IMR-90 (cell line): Measurements from ENCODE around the gene PDE8B. TPM values are rescaled to one million over a fixed set of nuclear protein-coding genes. Genes with fewer than 3 reads are reported as not detected.
A peak's percentile ranks its signal among the peaks of the same experiment; 100 is the strongest.

ENCODE experiments used
- ATAC-seq: fragments of 200-7000 bp; cut with Tn5 transposase; 2 replicates; pipeline ENCODE4 v1.9.1; 2020; ENCODE audit warnings: low read depth, mild to moderate bottlenecking, moderate library complexity
- BruUV-seq: library from RNA; stranded (reverse); fragments of 400-500 nt; replicated peaks from 2 replicates; lab custom pipeline; 2021; lab: Mats Ljungman, UMichigan
- CTCF ChIA-PET: fragments of 300-600 bp; formaldehyde crosslinking; extraction: SDS; loops from one replicate; lab custom pipeline; 2021; ENCODE audit warnings: antibody characterized with exemption; lab: Yijun Ruan, JAX
- POLR2A ChIA-PET: fragments of 300-600 bp; sonication (Branson Sonifier 250); formaldehyde crosslinking; loops from one replicate; lab custom pipeline; 2022; ENCODE audit warnings: antibody characterized with exemption; ENCODE audit not compliant: unreplicated experiment; lab: Charles Lee
- DNase-seq: peaks from one replicate; pipeline ENCODE4 v3.0.0; 2013
- H2AFZ ChIP-seq: replicated peaks from 2 replicates; pipeline ENCODE3; 2013; ENCODE audit warnings: low read length, mild to moderate bottlenecking; ENCODE audit not compliant: poor library complexity
- H2AK5ac ChIP-seq: 2 replicates; pipeline ENCODE4 v1.6.1; 2013; ENCODE audit warnings: low read depth, low read length, inconsistent platforms
- H2AK9ac ChIP-seq: replicated peaks from 2 replicates; pipeline ENCODE3; 2013; ENCODE audit warnings: mild to moderate bottlenecking, low read depth, low read length, moderate library complexity; ENCODE audit not compliant: poor library complexity
- H2BK120ac ChIP-seq: 2 replicates; pipeline ENCODE4 v1.6.1; 2013; ENCODE audit warnings: low read depth, low read length, inconsistent platforms
- H2BK15ac ChIP-seq: 3 replicates; pipeline ENCODE4 v1.6.1; 2013; ENCODE audit warnings: low read depth, low read length, inconsistent platforms
- H2BK20ac ChIP-seq: 2 replicates; pipeline ENCODE4 v1.6.1; 2013; ENCODE audit warnings: low read depth, mild to moderate bottlenecking, inconsistent platforms, low read length, moderate library complexity
- H2BK5ac ChIP-seq: 2 replicates; pipeline ENCODE4 v1.6.1; 2013; ENCODE audit warnings: mild to moderate bottlenecking, low read depth, low read length, inconsistent platforms; ENCODE audit not compliant: poor library complexity, severe bottlenecking
- H3K14ac ChIP-seq: replicated peaks from 2 replicates; pipeline ENCODE4 v1.6.1; 2013; ENCODE audit warnings: low read depth, low read length, inconsistent platforms
- H3K18ac ChIP-seq: 2 replicates; pipeline ENCODE4 v1.6.1; 2013; ENCODE audit warnings: low read depth, low read length, control low read depth
- H3K23ac ChIP-seq: 2 replicates; pipeline ENCODE4 v1.6.1; 2013; ENCODE audit warnings: low read depth, low read length, inconsistent platforms
- H3K27ac ChIP-seq: 2 replicates; pipeline ENCODE4 v1.5.1; 2013; ENCODE audit warnings: mild to moderate bottlenecking, control low read depth, low read length; ENCODE audit not compliant: insufficient read depth
- H3K27me3 ChIP-seq: 2 replicates; pipeline ENCODE4 v1.6.1; 2013; ENCODE audit warnings: low read length; ENCODE audit not compliant: control insufficient read depth, insufficient read depth
- H3K36me3 ChIP-seq: 2 replicates; pipeline ENCODE4 v1.6.1; 2013; ENCODE audit warnings: low read length, mixed read lengths; ENCODE audit not compliant: control insufficient read depth, insufficient read depth
- H3K4ac ChIP-seq: 2 replicates; pipeline ENCODE4 v1.6.1; 2013; ENCODE audit warnings: low read depth, low read length, inconsistent platforms
- H3K4me1 ChIP-seq: 2 replicates; pipeline ENCODE4 v1.6.1; 2013; ENCODE audit warnings: low read length, mixed read lengths; ENCODE audit not compliant: control insufficient read depth, insufficient read depth
- H3K4me2 ChIP-seq: 2 replicates; pipeline ENCODE4 v1.6.1; 2013; ENCODE audit warnings: low read depth, mild to moderate bottlenecking, control low read depth, low read length, moderate library complexity
- H3K4me3 ChIP-seq: 2 replicates; pipeline ENCODE4 v1.5.1; 2013; ENCODE audit warnings: low read depth, mild to moderate bottlenecking, control low read depth, low read length, moderate library complexity; ENCODE audit not compliant: insufficient read depth
- H3K56ac ChIP-seq: 2 replicates; pipeline ENCODE4 v1.6.1; 2013; ENCODE audit warnings: low read length, inconsistent platforms; ENCODE audit not compliant: insufficient read depth; ENCODE audit errors: extremely low read depth
- H3K79me1 ChIP-seq, 2 experiments: 2 replicates each; pipeline ENCODE4 v1.6.1; 2013; ENCODE audit warnings: low read length in 2 of 2, inconsistent platforms in 1 of 2, low read depth in 1 of 2
- H3K9ac ChIP-seq: 2 replicates; pipeline ENCODE4 v1.6.1; 2013; ENCODE audit warnings: low read depth, low read length, control low read depth
- H3K9me1 ChIP-seq: 2 replicates; pipeline ENCODE4 v1.6.1; 2013; ENCODE audit warnings: low read length, inconsistent platforms; ENCODE audit not compliant: insufficient read depth
- H3K9me3 ChIP-seq: 2 replicates; pipeline ENCODE4 v1.6.1; 2013; ENCODE audit warnings: low read length; ENCODE audit not compliant: control insufficient read depth, insufficient read depth
- H4K20me1 ChIP-seq: 2 replicates; pipeline ENCODE4 v1.6.1; 2013; ENCODE audit warnings: low read length, inconsistent platforms; ENCODE audit not compliant: insufficient read depth
- H4K5ac ChIP-seq: 2 replicates; pipeline ENCODE4 v1.6.1; 2013; ENCODE audit warnings: mild to moderate bottlenecking, low read depth, low read length, control low read depth
- H4K8ac ChIP-seq, 2 experiments: 2 replicates each; pipeline ENCODE4 v1.6.1; 2013; ENCODE audit warnings: low read depth in 2 of 2, low read length in 2 of 2, control low read depth in 1 of 2, inconsistent platforms in 1 of 2
- H4K91ac ChIP-seq: 2 replicates; pipeline ENCODE4 v1.6.1; 2013; ENCODE audit warnings: low read depth, low read length, inconsistent platforms; ENCODE audit not compliant: insufficient read depth
- BHLHE40 ChIP-seq: fragments of 150-350 bp; IDR thresholded peaks from 2 replicates; pipeline ENCODE4 v1.6.1; 2016; ENCODE audit warnings: mild to moderate bottlenecking, low read depth, low read length
- CTCF ChIP-seq: conservative IDR thresholded peaks from 2 replicates; pipeline ENCODE4 v1.5.1; 2012; ENCODE audit warnings: mild to moderate bottlenecking, low read depth, low read length, improper control_type of control experiment
- ELK1 ChIP-seq: fragments of 150-350 bp; IDR thresholded peaks from 2 replicates; pipeline ENCODE4 v1.6.1; 2016; ENCODE audit warnings: low read depth, mild to moderate bottlenecking, low read length, moderate library complexity, borderline replicate concordance
- FOS ChIP-seq: fragments of 150-350 bp; IDR thresholded peaks from 2 replicates; pipeline ENCODE4 v1.6.1; 2016; ENCODE audit warnings: low read depth, low read length
- MXI1 ChIP-seq: IDR thresholded peaks from 2 replicates; pipeline ENCODE4 v1.6.1; 2012; ENCODE audit warnings: low read depth, mild to moderate bottlenecking, low read length, moderate library complexity, borderline replicate concordance
- NFE2L2 ChIP-seq: fragments of 150-350 bp; IDR thresholded peaks from 2 replicates; pipeline ENCODE4 v1.6.1; 2016; ENCODE audit warnings: low read depth, mild to moderate bottlenecking, low read length
- POLR2A ChIP-seq: IDR thresholded peaks from 2 replicates; pipeline ENCODE4 v1.6.1; 2012; ENCODE audit warnings: mild to moderate bottlenecking, low read depth, low read length
- RAD21 ChIP-seq: IDR thresholded peaks from 2 replicates; pipeline ENCODE4 v1.6.1; 2012; ENCODE audit warnings: low read length, improper control_type of control experiment
- RCOR1 ChIP-seq: IDR thresholded peaks from 2 replicates; pipeline ENCODE4 v1.6.1; 2012; ENCODE audit warnings: mild to moderate bottlenecking, low read length, improper control_type of control experiment; ENCODE audit not compliant: insufficient replicate concordance
- RFX5 ChIP-seq: IDR thresholded peaks from 2 replicates; pipeline ENCODE4 v1.8.0; 2012; ENCODE audit warnings: low read depth, mild to moderate bottlenecking, low read length, moderate library complexity
- SMC3 ChIP-seq: fragments of 150-350 bp; IDR thresholded peaks from 2 replicates; pipeline ENCODE4 v1.6.1; 2016; ENCODE audit warnings: low read depth, mild to moderate bottlenecking, antibody characterized with exemption, low read length, moderate library complexity
- WGBS, 2 experiments: methylation state at CpG; one replicate each; pipeline versions ENCODE4 v1.1.5 to v1.1.7; 2013; ENCODE audit warnings: missing lambda C conversion rate in 2 of 2; ENCODE audit not compliant: insufficient read length in 1 of 2; ENCODE audit errors: extremely low coverage in 2 of 2; 5-methylcytosine and 5-hydroxymethylcytosine counted together
- dilution Hi-C: fragments of 300-500 bp; cut with HindIII; formaldehyde crosslinking; loops from one replicate; pipeline ENCODE4 v1.14.3; 2018; ENCODE audit warnings: low sequenced_read_pairs; ENCODE audit not compliant: unreplicated experiment
- in situ Hi-C: fragments of 300-500 bp; cut with MboI; formaldehyde crosslinking; loops from 3 replicates; pipeline ENCODE4 v1.14.3; 2019; ENCODE audit warnings: low sequenced_read_pairs, inconsistent platforms, mixed read lengths
- intact Hi-C: fragments of 100-400 bp; cut with micrococcal nuclease; formaldehyde crosslinking; loops from 2 replicates; pipeline ENCODE4 v1.10.0; 2022
- polyA plus RNA-seq, 3 experiments: library from polyadenylated mRNA; depleted of rRNA; stranded (reverse); fragments of >200 nt; gene quantifications; 2 replicates each; pipeline ENCODE4 v1.2.3, GENCODE V29; 2012; ENCODE audit warnings: low replicate concordance in 1 of 3
- total RNA-seq: library from RNA; depleted of rRNA; stranded (reverse); fragments of >200 nt; gene quantifications from 2 replicates; pipeline ENCODE4 v1.2.3, GENCODE V29; 2012

PDE8B gene
- total and polyA plus RNA-seq, 2 of the 4 experiments (the other 2 are of a cell fraction), result under 0.01 to 0.03 TPM

- ChIA-PET CTCF (interaction anchor here (0.6 to 1.2 kb wide), 2 partner anchors 12 to 116 kb away, joined by 3 read pairs; no protein-coding TSS in a partner anchor), POLR2A (no interaction called here)
- Histone ChIP-seq H3K4me1 (peaks cover 7% of the 10 kb centered on the region), H3K18ac (no peak overlapping the region), H2AK5ac (no peak overlapping the region; the same call in 1 of the 2 replicates), H3K4ac (peak overlapping the region; percentile 54; the same call in 1 of the 2 replicates), H3K9me1 (no peaks in the 10 kb centered on the region), H4K8ac (no peak overlapping the region), H2BK5ac (no peak overlapping the region), H3K4me2 (no peak overlapping the region), H2BK15ac (no peak overlapping the region), H2BK120ac (peak overlapping the region; percentile 84), H3K79me1 (no peaks in the 10 kb centered on the region), H2BK20ac (peak overlapping the region; percentile 85; the same call in 1 of the 2 replicates), H4K91ac (no peak overlapping the region; the same call in 1 of the 2 replicates), H3K56ac (no peak overlapping the region), H3K23ac (no peak overlapping the region), H3K27me3 (no peaks in the 10 kb centered on the region), H3K9ac (no peak overlapping the region), H3K14ac (no peak overlapping the region), H4K20me1 (no peaks in the 10 kb centered on the region), H3K9me3 (no peaks in the 10 kb centered on the region), H2AK9ac (peak overlapping the region; percentile 79), H2AFZ (peak overlapping the region; percentile 86), H3K27ac (no peak overlapping the region), H3K4me3 (no peak overlapping the region), H3K36me3 (no peaks in the 10 kb centered on the region), H4K5ac (peak overlapping the region; percentile 59; the same call in 1 of the 2 replicates)
- dilution Hi-C loops, result no loop called here
- no peak for TF ChIP-seq FOS
- TF ChIP-seq RFX5, result no peak
- no peak for TF ChIP-seq RAD21
- TF ChIP-seq RCOR1, result no peak
- no peak for TF ChIP-seq BHLHE40
- no peak for TF ChIP-seq SMC3
- TF ChIP-seq CTCF, result no peak
- no peak for TF ChIP-seq POLR2A
- no peak for TF ChIP-seq MXI1
- TF ChIP-seq ELK1, result no peak
- TF ChIP-seq NFE2L2, result no peak
- DNase-seq (no peak), ATAC-seq (no peak)
- BruUV-seq, result no TSS peak
- in situ Hi-C loops, result no loop called here
- intact Hi-C loops, result loop anchor here (10.0 kb wide), 1 partner anchor 141 kb away; no protein-coding TSS in a partner anchor
- WGBS, 2 experiments, result no CpG with 5 or more reads among the region's 3 CpGs
Measured at GRCh38 chr5:77294185-77294584, 83.7 kb downstream of the PDE8B start.
